ENCODE data around the gene COX19.

The COX19 gene, protein sequence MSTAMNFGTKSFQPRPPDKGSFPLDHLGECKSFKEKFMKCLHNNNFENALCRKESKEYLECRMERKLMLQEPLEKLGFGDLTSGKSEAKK

DNA sequence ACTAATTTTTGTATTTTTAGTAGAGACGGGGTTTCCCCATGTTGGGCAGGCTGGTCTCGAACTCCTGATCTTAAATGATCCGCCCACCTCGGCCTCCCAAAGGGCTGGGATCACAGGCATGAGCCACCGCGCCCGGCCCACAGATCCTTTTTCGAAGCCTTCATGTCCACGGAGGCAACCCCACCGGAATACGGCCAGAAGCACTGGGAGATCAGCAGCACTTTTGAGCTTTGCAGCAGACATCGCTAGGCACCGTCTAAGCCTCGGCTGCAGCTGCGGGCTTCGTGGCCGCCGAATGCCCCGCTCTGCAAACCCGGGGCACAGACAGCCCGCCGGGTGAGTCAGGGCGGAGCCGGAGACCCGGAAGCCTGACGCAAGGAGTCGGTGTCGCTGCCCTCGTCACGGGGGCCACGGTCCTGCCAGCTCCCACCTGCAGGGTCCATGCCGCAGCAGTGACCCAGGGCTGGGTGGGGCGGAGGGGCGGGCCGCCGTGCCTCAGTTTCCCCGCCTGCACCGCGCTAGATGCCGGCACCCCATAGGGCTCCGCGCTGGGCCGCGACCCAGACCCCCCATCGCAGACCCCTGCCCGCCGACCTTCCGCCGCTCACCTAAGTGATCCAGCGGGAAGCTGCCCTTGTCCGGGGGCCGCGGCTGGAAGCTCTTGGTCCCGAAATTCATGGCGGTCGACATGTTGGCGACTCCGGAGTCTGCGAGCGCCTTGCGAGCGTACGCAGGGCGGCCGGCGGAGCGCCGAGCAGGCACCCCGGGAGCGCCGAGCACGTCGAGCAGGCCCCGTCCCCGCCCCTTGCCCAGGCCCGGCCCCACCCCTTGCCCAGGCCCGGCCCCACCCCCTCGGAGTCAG, at the start of gene COX19:
Gene COX19, minus strand, starts transcription at position 730 of the 862 bp plus-strand sequence. Its CDS starts 40 bp downstream, at position 690.
- peak; percentile 60 for DNase-seq (ENCODE audit: low read depth, low spot score)

DNA sequence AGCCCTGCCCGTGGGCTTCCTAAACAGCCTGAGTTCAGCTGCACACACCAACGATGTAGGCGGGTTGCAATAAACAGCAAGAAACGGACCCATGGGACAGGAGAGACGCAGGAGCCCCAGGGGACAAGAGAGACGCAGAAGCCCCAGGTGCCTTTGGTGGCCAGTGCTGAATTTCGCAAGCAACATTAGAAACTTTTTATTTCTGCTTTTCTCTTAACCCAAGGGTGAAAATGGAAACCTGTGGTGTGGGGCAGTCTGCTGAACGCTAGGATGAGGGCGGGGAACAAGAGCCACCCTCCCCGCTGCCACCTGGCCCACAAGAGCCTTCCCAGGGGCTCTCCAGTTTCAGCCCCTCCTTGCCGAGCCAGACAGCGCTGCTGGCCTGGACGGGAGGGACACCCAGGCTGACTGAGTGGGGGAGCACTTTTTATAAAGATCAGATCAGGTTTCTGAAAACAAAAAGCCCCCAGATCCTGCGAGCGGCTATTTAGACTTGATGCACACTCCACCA, 49.0 kb upstream of the COX19 start:
- DNase-seq (ENCODE audit: low read depth, low spot score) = no peak

DNA sequence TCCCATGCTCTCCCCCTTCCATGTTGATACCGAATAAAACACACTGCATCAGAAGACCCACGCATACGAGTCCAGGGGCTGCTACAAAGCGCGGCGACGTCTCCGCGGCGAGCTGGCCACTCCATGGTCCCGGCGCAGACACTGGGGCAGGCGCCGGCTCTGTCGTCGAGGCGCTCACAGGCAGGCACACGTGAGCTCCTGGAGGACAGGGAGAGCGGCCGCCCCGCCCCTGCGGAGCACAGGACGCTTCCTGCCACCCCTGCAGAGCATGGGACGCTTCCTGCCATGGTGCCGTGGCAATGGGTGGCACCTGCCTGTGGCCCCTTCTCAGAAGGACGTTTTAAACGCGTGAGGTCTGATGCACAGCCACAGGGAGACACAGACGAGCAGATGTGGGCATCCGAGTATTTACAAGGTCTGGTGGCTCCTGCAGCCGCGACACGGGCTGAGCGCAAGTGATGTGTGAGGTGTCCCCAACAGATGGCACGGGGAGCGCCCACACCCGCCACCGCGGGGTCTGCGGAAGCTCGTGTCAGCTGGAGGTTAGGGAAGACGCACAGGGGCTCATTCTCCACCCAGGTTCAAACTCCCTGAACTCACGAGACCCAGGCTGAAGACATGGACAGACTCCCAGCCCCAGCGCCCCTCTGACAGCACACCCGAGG, 47.6 kb upstream of the COX19 start:
- DNase-seq (ENCODE audit: low read depth, low spot score) = no peak

GRCh38 chr7:1022356-1022755, 47.0 kb upstream of the COX19 start:
- no peak for DNase-seq (ENCODE audit: low read depth, low spot score)

- DNase-seq (ENCODE audit: low read depth, low spot score) = no peak
Measured at GRCh38 chr7:1021931-1022330, 46.6 kb upstream of the COX19 start.

DNA sequence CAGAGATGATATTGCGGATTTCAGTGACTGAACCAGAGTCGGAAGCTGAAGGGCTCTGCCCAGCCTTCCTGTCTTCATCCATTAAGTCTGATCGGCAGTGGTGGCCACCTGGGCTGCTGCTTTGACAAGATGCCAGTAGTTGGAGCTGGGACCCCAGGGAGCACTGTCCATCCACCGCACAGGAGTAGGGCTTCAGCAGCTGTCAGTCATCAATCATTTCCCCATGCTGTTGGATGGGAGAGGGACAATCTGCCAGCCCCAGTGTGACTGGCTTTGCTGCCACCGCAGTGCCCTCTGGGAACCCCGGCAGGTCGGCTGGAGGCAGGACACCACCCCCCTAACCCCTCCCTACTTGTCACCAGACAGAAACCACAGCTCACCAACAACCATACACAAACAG, 46.0 kb upstream of the COX19 start:
- DNase-seq (ENCODE audit: low read depth, low spot score) = no peak

- no peak for DNase-seq (ENCODE audit: low read depth, low spot score)
Measured at GRCh38 chr7:1020849-1021251, 45.5 kb upstream of the COX19 start.

GRCh38 chr7:1019789-1020610, 44.7 kb upstream of the COX19 start:
- DNase-seq (ENCODE audit: low read depth, low spot score) = no peak

DNA sequence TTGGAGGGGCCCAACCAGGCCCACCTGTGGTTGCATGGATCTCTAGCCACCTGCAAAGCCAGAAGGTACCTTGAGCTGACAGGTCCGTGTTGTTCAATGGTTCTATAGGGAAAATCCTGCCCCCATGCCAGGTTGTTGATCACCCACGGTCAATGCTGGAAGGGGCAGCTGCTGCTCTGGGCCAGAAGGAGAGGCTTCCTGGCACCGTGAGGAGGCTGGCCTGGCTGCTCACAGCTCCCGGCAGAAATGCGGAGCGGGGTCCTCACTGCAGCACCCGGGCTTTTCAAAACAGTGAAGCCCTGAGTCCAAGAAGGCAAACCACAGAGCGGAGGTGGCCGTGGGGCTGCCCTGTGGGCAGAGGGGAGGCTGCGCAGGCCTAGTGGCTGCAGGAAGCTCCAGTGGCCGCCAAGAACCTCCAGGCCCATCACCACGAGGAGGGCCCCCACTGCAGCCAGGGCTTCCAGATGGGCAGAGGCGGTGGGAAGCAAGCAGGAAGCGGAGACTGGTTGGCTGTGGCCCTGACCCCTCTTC, 44.0 kb upstream of the COX19 start:
- DNase-seq (ENCODE audit: low read depth, low spot score) = no peak

- DNase-seq (ENCODE audit: low read depth, low spot score) = no peak
Measured at GRCh38 chr7:1018334-1018695, 43.0 kb upstream of the COX19 start.

DNA sequence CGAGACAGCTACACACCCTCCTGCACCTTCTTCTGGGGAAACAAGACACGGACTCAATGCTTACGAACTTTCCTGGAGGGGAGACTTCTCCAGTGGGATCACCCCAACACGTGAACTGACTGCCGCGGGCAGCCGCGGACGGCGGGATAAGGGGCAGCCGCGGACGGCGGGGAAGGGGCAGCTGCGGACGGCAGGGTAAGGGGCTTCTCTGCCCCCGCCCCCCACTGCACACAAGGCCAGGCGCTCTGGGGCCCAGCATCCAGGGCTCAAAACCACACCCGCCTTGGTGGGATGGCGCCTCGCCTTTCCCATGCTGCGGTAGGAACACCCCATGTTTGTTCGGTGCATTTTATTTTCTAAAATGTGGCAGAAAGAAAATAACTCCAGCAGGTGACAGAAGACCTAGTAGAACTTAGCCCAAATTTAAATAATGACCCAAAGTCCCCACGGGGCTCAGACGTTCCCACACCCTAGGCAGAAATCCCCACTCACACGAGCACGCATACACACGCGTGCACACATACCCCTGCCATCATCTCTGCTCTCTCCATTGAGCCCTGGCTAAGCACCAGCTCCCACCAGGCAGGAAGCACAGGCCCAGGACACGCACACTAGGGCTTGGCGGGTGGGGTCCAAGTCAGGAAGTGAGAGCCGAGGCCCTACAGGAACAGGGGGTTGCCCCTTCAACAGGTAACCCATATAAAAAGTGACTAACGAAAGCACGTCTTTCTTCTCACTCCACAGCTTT, 42.4 kb upstream of the COX19 start:
- DNase-seq (ENCODE audit: low read depth, low spot score) = no peak

DNA sequence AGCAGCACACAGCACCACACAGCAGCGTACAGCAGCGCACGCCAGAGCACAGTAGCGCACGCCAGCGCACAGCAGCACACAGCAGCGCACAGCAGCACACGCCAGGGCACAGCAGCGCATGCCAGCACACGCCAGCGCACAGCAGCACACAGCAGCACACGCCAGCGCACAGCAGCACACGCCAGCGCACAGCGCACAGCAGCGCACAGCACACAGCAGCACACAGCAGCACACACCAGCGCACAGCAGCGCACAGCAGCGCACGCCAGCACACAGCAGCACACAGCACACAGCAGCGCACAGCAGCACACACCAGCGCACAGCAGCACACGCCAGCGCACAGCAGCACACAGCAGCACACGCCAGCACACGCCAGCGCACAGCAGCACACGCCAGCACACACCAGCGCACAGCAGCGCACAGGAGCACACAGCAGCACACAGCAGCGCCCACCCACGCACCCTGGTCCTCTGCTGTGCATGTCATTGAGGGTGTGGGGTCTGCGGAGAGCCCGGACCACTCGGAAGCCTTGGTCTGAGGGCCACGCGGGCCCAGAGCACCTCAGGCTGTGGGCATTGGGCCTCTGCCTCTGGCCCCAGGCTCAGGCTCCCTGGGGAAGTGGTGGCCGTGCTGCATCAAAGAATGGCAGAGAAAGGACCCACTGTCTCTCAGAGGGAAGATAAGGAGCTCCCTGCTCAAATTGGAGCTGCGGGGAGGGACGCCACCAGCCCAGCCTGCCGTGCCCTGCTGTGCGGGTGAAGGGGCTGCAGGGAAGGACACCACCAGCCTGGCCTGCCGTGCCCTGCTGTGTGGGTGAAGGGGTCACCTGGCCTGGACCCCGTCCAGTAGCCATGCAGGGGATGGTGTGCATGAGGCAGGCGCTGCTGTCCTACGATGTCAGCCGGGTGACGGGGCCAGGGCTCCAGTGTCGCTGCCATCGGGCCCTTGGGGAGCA, 41.5 kb upstream of the COX19 start:
- no peak for DNase-seq (ENCODE audit: low read depth, low spot score)

DNA sequence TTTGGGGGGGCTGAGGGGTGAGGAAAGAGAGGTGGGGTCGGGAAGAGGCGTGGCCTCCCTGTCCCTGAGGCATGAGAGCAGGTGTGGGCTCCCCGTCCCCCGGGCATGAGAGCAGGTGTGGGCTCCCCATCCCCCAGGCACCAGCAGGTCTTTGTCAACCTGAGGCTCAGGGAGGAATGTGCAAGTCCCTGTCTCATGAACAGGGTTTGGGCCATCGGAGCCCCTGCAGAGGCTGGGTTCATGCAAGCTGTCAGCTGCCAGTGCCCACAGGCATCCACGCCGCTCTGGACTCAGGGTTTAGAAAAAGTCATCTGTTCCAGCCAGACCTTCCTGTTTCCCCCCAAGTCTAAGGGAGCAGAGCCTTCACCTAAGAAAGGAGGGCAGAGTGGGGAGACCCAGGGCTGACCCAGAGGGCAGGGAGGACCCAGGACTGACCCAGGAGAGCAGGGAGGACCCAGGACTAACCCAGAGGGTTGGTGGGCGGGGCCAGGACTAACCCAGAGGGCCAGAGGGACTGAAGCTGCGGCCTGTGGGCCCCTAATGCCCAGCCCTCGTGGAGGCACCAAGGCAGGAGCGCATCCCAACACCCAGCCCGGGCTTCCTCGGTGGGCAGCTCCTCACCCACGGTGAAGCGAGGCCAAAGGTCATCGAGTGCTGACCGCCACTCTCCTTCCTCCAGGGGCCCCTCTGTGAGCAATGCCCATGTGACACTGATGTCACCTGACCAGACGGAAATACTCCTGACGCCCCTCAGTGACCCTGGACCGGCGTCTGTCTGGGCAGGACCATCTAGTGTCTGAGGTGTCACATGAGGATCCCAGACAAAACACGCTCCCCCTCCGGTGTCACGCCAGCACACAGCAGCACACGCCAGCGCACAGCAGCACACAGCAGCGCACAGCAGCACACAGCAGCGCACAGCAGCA, 40.1 kb upstream of the COX19 start:
- no peak for DNase-seq (ENCODE audit: low read depth, low spot score)

- no peak for DNase-seq (ENCODE audit: low read depth, low spot score)
Measured at GRCh38 chr7:1014681-1015080, 39.3 kb upstream of the COX19 start.

DNA sequence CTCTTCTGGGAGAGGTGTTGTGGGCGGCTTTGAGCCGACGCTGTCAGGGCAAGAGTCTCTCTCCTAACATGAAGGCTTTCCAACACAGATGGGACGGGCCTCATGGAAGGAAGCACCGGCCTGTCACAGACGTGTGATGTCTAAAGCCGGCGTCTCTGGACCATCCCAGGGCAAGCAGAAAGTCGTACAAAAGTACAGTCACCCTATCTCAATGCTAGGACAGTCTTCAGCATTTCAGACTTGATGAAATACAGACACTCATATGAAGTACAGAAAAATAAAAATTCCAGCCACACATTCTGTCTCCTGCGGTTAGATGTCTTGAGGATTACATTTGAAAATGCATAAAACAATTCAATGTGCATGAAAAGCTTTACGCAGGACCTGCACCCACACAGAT, 38.2 kb upstream of the COX19 start:
- no peak for DNase-seq (ENCODE audit: low read depth, low spot score)

DNA sequence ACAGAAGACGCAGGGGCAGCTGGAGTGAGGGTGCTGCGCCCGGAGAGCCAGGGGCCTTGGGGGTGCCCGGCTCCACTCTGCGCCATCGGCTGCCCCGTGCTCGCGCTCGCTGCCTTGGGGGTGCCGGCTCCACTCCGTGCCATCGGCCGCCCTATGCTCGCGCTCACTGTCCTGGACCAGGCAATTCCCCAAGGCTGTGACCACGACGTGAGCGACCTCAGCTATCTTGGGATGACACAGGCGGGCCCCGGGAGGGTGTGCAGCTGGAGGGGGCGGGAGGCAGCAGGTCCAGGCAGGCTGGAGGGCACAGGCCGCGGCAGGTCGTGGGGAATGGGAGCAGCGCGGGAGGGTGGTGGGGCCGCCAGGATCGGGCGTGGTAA, 37.4 kb upstream of the COX19 start:
- DNase-seq (ENCODE audit: low read depth, low spot score) = no peak

DNA sequence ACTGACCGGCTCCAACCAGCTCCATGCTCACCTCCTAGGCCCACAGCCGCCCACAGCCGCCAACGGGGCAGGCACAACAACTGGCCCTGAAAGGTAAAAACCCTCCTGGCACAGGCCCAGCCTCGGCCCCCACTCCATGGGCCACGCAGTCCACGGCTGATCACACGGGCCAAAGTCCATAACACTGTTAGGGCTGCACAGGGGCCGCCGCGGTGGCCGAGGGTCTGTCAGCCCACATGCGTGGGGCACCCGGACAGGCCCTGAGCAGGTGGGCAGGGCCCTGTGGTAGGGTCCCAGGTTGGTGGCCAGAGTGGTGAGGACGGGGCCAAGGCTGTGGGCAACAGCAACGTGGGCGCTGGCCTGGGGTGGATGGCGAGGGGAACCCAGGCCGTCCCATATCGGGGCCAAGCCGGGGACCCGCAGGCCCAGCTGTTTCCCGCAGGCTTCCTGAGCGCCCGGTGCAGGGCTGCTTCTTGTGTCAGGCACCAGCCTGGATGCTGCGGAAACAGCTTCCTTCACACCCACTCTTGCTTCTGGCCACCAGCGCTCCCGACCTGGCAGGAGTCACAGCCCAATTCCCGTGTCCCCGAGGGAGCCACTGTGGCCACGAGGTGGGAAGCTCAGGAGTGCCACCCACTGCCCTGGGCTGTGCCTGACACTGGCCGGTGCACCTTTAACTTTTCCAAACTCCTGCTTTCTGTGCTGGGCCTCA, 36.8 kb upstream of the COX19 start:
- no peak for DNase-seq (ENCODE audit: low read depth, low spot score)
